Measurements from ENCODE around the gene TMEM222. TPM values are rescaled to one million over a fixed set of nuclear protein-coding genes. Genes with fewer than 3 reads are reported as not detected.

Gene TMEM222
- 20.1 and 24.2 TPM in 2 replicates for total RNA-seq

GRCh38 chr1:27321813-27322568 lies at the start of gene TMEM222:
Gene TMEM222, plus strand, starts transcription at chr1:27322163. Its CDS starts 35 bp downstream, at chr1:27322198.

GRCh38 chr1:27341525-27342252 lies 19.7 kb downstream of the TMEM222 start, which contains the start of gene SYTL1:
Gene SYTL1, plus strand, starts transcription at chr1:27342022. Its CDS starts 3,313 bp downstream, at chr1:27345335.

GRCh38 chr1:27366411-27367159 lies 44.6 kb downstream of the TMEM222 start, which contains the start of gene MAP3K6:
Gene MAP3K6, minus strand, starts transcription at chr1:27366961. Its CDS starts 364 bp downstream, at chr1:27366597.

GRCh38 chr1:27374362-27375086 lies 52.6 kb downstream of the TMEM222 start, which contains the start of gene FCN3:
Gene FCN3, minus strand, starts transcription at chr1:27374824. Its CDS starts 6 bp downstream, at chr1:27374818.

GRCh38 chr1:27383039-27383605 lies 61.2 kb downstream of the TMEM222 start, which contains the start of gene CD164L2:
Gene CD164L2, minus strand, starts transcription at chr1:27383333. Its CDS starts 94 bp downstream, at chr1:27383239.

Other genes starting within 250 kb of the TMEM222 start
- 8.4 and 14.5 TPM in 2 replicates for gene SLC9A1, start 167.0 kb upstream of the TMEM222 start, total RNA-seq
- 19.8 and 29.0 TPM in 2 replicates for gene WDTC1, start 87.5 kb upstream of the TMEM222 start, total RNA-seq
- gene SYTL1, start 19.9 kb downstream of the TMEM222 start, total RNA-seq, result 0.11 and 0.37 TPM in 2 replicates
- 13.2 and 16.1 TPM in 2 replicates for gene MAP3K6, start 44.8 kb downstream of the TMEM222 start, total RNA-seq
- not detected in 2 replicates for gene FCN3, start 52.7 kb downstream of the TMEM222 start, total RNA-seq
- not detected in 2 replicates for gene CD164L2, start 61.2 kb downstream of the TMEM222 start, total RNA-seq
- 0.37 and 1.2 TPM in 2 replicates for gene GPR3, start 70.5 kb downstream of the TMEM222 start, total RNA-seq
- gene WASF2, start 168.0 kb downstream of the TMEM222 start, total RNA-seq, result 18.9 and 20.6 TPM in 2 replicates

Data from uterine smooth muscle cell (primary cell).